Body of pancreas (tissue), 4 donors: ENCODE data around the gene CALHM5. TPM values are rescaled to one million over a fixed set of nuclear protein-coding genes. Genes with fewer than 3 reads are reported as not detected.

ENCODE experiments used
- ATAC-seq: fragments of 150-250 bp; one replicate; pipeline ENCODE4 v1.9.1; 2016
- DNase-seq, 4 donors: peaks; one replicate each; pipeline ENCODE4 v3.0.0-alpha.2; 2019
- H3K27ac ChIP-seq, 4 donors: fragments of 200-600 bp; sonication (generic); 1 replicate in 3 of 4; 2 replicates in 1 of 4; pipeline versions ENCODE4 v1.5.1 to v1.6.1; 2016 to 2019; ENCODE audit warnings: mild to moderate bottlenecking in 1 of 4, mixed read lengths in 1 of 4, moderate library complexity in 1 of 4
- H3K27me3 ChIP-seq, 2 donors: fragments of 200-600 bp; sonication (generic); one replicate each; pipeline ENCODE4 v1.6.0; 2016; ENCODE audit warnings: mild to moderate bottlenecking in 1 of 2
- H3K36me3 ChIP-seq, 2 donors: fragments of 200-600 bp; sonication (generic); replicated peaks in 1 of 2; 2 replicates each; pipeline ENCODE4 v1.5.1; 2016; ENCODE audit warnings: low read depth in 2 of 2; ENCODE audit not compliant: insufficient read depth in 1 of 2
- H3K4me1 ChIP-seq: fragments of 200-600 bp; sonication (generic); one replicate; pipeline ENCODE4 v1.6.0; 2016
- H3K4me3 ChIP-seq, 2 donors: fragments of 200-600 bp; sonication (generic); 1 replicate in 1 of 2; 2 replicates in 1 of 2; pipeline ENCODE4 v1.5.1; 2016 to 2019
- H3K9me3 ChIP-seq, 3 donors: fragments of 200-600 bp; sonication (generic); 1 replicate in 2 of 3; 2 replicates in 1 of 3; pipeline ENCODE4 v1.5.1; 2016
- CTCF ChIP-seq, 7 experiments: fragments of 450-650 bp in 4 of 7; fragments of 200-600 bp in 3 of 7; sonication (generic) in 3 of 7; IDR thresholded peaks; one replicate each; pipeline ENCODE4 v1.5.1; 2016 to 2019; ENCODE audit warnings: antibody characterized with exemption in 7 of 7
- POLR2A ChIP-seq, 3 donors: fragments of 450-650 bp; IDR thresholded peaks; one replicate each; pipeline ENCODE4 v1.6.1; 2016; ENCODE audit warnings: antibody characterized with exemption in 3 of 3, mild to moderate bottlenecking in 2 of 3
- WGBS, 2 donors: methylation state at CpG; one replicate each; pipeline ENCODE4 v1.1.5; 2017; 5-methylcytosine and 5-hydroxymethylcytosine counted together
- intact Hi-C: fragments of 100-400 bp; cut with DNase I; formaldehyde crosslinking; loops from one replicate; pipeline ENCODE4 v1.15.1; 2023
- total RNA-seq, 2 donors: library from RNA; depleted of rRNA; stranded (reverse); fragments of >200 nt; gene quantifications; one replicate each; pipeline ENCODE4 v1.1.0, GENCODE V29; 2016

The CALHM5 gene
- total RNA-seq, 2 donors from 2014 or later: 0.33 to 0.52 TPM

GRCh38 chr6:116553451-116553850 is 42.0 kb downstream of the CALHM5 start, which contains the start of gene CALHM4:
TSS of gene CALHM4 (plus strand) at chr6:116553751. CDS start at chr6:116553794, 43 bp downstream.
- intact Hi-C loops: no loop called here
- no peaks in the 10 kb centered on the region for H3K27me3 ChIP-seq
- H3K9me3 ChIP-seq: no peaks in the 10 kb centered on the region
- TF ChIP-seq CTCF (IDR thresholded peaks at IDR 0.05) (no peak), POLR2A (IDR thresholded peaks at IDR 0.05) (no peak)
- no peak for DNase-seq
- no peak for ATAC-seq
- no peak within 1 kb of the TSS for H3K27ac ChIP-seq
- no peaks in the 10 kb centered on the region for H3K36me3 ChIP-seq
- no peak within 1 kb of the TSS for H3K4me3 ChIP-seq
- H3K4me1 ChIP-seq: no peaks in the 10 kb centered on the region

GRCh38 chr6:116556065-116556464 is 44.6 kb downstream of the CALHM5 start:
- H3K27ac ChIP-seq: no peak overlapping the region
- no peaks in the 10 kb centered on the region for H3K27me3 ChIP-seq
- intact Hi-C loops: no loop called here
- ATAC-seq: no peak
- no peak for DNase-seq
- TF ChIP-seq CTCF (IDR thresholded peaks at IDR 0.05) (no peak), POLR2A (IDR thresholded peaks at IDR 0.05) (no peak)
- H3K36me3 ChIP-seq: no peaks in the 10 kb centered on the region
- H3K9me3 ChIP-seq: no peaks in the 10 kb centered on the region
- no peak overlapping the region for H3K4me3 ChIP-seq
- no peaks in the 10 kb centered on the region for H3K4me1 ChIP-seq
- 82 to 90% methylated on average over 1 of the region's 1 CpG for WGBS, 2 donors

GRCh38 chr6:116556814-116557415 is 45.5 kb downstream of the CALHM5 start:
- no peak for DNase-seq
- WGBS, 2 donors: 71 to 72% methylated on average over 5 of the region's 5 CpGs
- H3K4me1 ChIP-seq: no peaks in the 10 kb centered on the region
- intact Hi-C loops: no loop called here
- H3K27ac ChIP-seq: no peak overlapping the region
- no peaks in the 10 kb centered on the region for H3K9me3 ChIP-seq
- ATAC-seq: no peak
- no peak for TF ChIP-seq POLR2A (IDR thresholded peaks at IDR 0.05)
- TF ChIP-seq CTCF (IDR thresholded peaks at IDR 0.05): no peak
- H3K4me3 ChIP-seq: no peak overlapping the region
- no peaks in the 10 kb centered on the region for H3K27me3 ChIP-seq
- no peaks in the 10 kb centered on the region for H3K36me3 ChIP-seq

- H3K36me3 ChIP-seq: no peaks in the 10 kb centered on the region
- 16 to 22% methylated on average over 5 of the region's 5 CpGs for WGBS, 2 donors
- H3K27me3 ChIP-seq: no peaks in the 10 kb centered on the region
- no peak for TF ChIP-seq CTCF (IDR thresholded peaks at IDR 0.05)
- no peak for TF ChIP-seq POLR2A (IDR thresholded peaks at IDR 0.05)
- no peak overlapping the region for H3K27ac ChIP-seq
- intact Hi-C loops: no loop called here
- DNase-seq (peak in 1 of 4 donors; percentile 14), ATAC-seq (no peak)
- no peaks in the 10 kb centered on the region for H3K9me3 ChIP-seq
- H3K4me3 ChIP-seq: no peak overlapping the region
- H3K4me1 ChIP-seq: no peaks in the 10 kb centered on the region
Observed at GRCh38 chr6:116557893-116558292, 46.5 kb downstream of the CALHM5 start.

- peaks cover 0 to under 1% of the 10 kb centered on the region in 2 donors for H3K27me3 ChIP-seq
- no peak overlapping the region for H3K4me3 ChIP-seq
- intact Hi-C loops: no loop called here
- H3K27ac ChIP-seq: no peak overlapping the region
- H3K36me3 ChIP-seq: no peaks in the 10 kb centered on the region
- WGBS, 2 donors: 69 to 71% methylated on average over 2 of the region's 2 CpGs
- DNase-seq (no peak), ATAC-seq (no peak)
- peaks cover 5% of the 10 kb centered on the region for H3K4me1 ChIP-seq
- TF ChIP-seq CTCF (IDR thresholded peaks at IDR 0.05): no peak
- no peak for TF ChIP-seq POLR2A (IDR thresholded peaks at IDR 0.05)
- H3K9me3 ChIP-seq: no peaks in the 10 kb centered on the region
Observed at GRCh38 chr6:116560130-116560529, 48.7 kb downstream of the CALHM5 start.
